ENCODE results near the gene SLC35F2.
"Not testable (repeated sequence)": the region's sequence is repeated elsewhere in the genome, so short reads cannot be mapped to it uniquely, and the experiment has no call there.

SLC35F2 gene

GRCh38 chr11:107858217-107859070, at the start of gene SLC35F2:
SLC35F2 (minus strand) TSS chr11:107858787; CDS start chr11:107858767, 20 bp downstream.
- no peak for DNase-seq (ENCODE audit: low spot score)

- no peak for DNase-seq (ENCODE audit: low spot score)
Observed at GRCh38 chr11:107908211-107908610, 49.6 kb upstream of the SLC35F2 start.

GRCh38 chr11:107898270-107898669, 39.7 kb upstream of the SLC35F2 start:
- DNase-seq (ENCODE audit: low spot score), result no peak

GRCh38 chr11:107882095-107882820, 23.7 kb upstream of the SLC35F2 start:
- DNase-seq (ENCODE audit: low spot score), result no peak

- DNase-seq (ENCODE audit: low spot score), result not testable (repeated sequence)
Observed at GRCh38 chr11:107881471-107881870, 22.9 kb upstream of the SLC35F2 start.

GRCh38 chr11:107876141-107876540, 17.6 kb upstream of the SLC35F2 start:
- no peak for DNase-seq (ENCODE audit: low spot score)

- DNase-seq (ENCODE audit: low spot score), result no peak
Observed at GRCh38 chr11:107864591-107864990, 6.0 kb upstream of the SLC35F2 start.

- DNase-seq (ENCODE audit: low spot score), result no peak
Observed at GRCh38 chr11:107860688-107861087, 2.1 kb upstream of the SLC35F2 start.

GRCh38 chr11:107860240-107860620, 1.6 kb upstream of the SLC35F2 start:
- not testable (repeated sequence) for DNase-seq (ENCODE audit: low spot score)

- no peak for DNase-seq (ENCODE audit: low spot score)
Observed at GRCh38 chr11:107859459-107860239, 1.1 kb upstream of the SLC35F2 start.

- DNase-seq (ENCODE audit: low spot score), result no peak
Observed at GRCh38 chr11:107857550-107858216, 904 bp downstream of the SLC35F2 start.

- DNase-seq (ENCODE audit: low spot score), result no peak
Observed at GRCh38 chr11:107856981-107857517, 1.5 kb downstream of the SLC35F2 start.

GRCh38 chr11:107856180-107856980, 2.2 kb downstream of the SLC35F2 start:
- no peak for DNase-seq (ENCODE audit: low spot score)

GRCh38 chr11:107853070-107853469, 5.5 kb downstream of the SLC35F2 start:
- DNase-seq (ENCODE audit: low spot score), result no peak

- DNase-seq (ENCODE audit: low spot score), result no peak
Observed at GRCh38 chr11:107851704-107852310, 6.8 kb downstream of the SLC35F2 start.

- no peak for DNase-seq (ENCODE audit: low spot score)
Observed at GRCh38 chr11:107849790-107850189, 8.8 kb downstream of the SLC35F2 start.

- no peak for DNase-seq (ENCODE audit: low spot score)
Observed at GRCh38 chr11:107848345-107848744, 10.2 kb downstream of the SLC35F2 start.

- DNase-seq (ENCODE audit: low spot score), result no peak
Observed at GRCh38 chr11:107847184-107847583, 11.4 kb downstream of the SLC35F2 start.

GRCh38 chr11:107844041-107844440, 14.5 kb downstream of the SLC35F2 start:
- no peak for DNase-seq (ENCODE audit: low spot score)

- DNase-seq (ENCODE audit: low spot score), result no peak
Observed at GRCh38 chr11:107842412-107843100, 16.0 kb downstream of the SLC35F2 start.
